ENCODE measurements around the gene DDX4. TPM values are rescaled to one million over a fixed set of nuclear protein-coding genes. Genes with fewer than 3 reads are reported as not detected.
"Not testable (repeated sequence)": the region's sequence is repeated elsewhere in the genome, so short reads cannot be mapped to it uniquely, and the experiment has no call there.

DDX4 gene
- total RNA-seq, 1 donor from 2014 or later = not detected

DNA sequence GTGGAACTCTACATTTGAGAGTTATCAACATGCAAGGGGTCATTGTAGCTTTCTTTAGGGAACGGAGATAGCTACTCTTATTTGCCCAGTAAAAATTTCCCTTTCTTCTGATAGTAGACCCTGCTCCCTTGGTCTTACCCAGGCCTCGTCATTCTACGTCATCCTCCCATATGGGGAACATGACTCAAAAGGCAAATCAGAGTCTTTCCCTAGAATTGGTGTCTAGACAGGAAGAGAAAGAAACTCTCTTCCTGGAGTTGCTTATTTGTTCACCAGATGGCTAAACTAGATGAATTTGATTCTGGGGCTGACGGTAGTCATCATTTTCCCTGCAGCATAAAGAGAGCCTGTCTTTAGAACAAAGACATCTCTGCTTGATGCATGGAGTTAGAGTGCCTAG lies 13.6 kb upstream of the DDX4 start:
- no peak for DNase-seq

DNA sequence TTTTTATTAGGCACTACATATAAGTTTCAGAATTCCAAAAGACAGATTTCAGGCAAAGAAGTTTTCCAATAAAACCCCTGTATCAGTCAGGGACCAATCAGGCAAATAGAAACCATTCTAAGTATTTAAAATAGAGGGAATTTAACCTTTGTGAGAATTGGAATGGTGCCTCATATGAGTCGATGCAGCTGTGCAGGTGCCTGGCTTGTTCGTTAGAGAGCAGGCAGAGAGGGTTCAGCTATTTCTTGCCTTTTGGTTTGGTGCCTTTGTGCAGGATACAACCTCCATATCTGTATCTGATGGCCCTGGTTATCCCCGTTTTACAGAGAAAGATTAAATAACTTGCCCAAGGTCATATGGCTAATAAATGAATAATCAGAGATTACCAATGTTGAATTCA lies 6.0 kb upstream of the DDX4 start:
- no peak for DNase-seq

- DNase-seq = no peak
Measured at GRCh38 chr5:55732585-55732984, 5.3 kb upstream of the DDX4 start.

DNA sequence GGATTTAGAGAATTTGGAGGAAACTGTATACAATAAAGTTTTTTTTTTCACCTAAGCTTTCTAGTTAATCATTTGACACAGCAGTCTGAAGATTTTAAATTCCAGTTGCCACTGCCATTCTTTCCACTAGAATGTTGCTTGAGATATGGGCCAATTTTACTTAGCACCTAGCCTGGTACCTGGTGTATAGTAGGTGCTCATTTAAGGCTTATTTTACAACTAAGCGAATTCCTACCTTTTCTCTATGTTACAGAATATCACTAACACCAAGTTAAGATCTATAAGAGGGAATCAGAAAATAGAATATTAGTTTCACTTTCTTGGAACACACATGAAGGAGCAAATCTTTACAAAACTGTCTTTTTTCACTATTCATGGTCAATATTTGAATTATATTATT lies 3.2 kb upstream of the DDX4 start:
- DNase-seq = no peak

DNA sequence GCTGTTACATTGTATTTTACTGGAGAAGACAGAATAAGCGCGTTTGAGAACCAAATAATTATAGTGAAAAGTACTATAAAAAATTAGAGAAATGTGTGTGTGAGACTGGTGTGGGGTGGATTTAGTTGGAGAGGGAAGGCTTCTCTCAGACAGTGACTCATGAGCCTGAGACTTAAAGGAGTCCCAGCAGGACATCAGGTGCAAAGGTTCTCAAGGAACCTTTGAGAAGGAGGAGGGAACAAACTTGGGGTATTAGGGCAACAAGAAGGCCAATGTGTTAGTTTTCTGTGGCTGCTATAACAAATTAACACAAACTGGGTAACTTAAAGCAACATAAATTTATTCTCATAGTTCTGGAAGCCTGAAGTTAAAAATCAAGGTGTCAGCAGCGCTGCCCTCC lies 4.9 kb downstream of the DDX4 start:
- DNase-seq = no peak

GRCh38 chr5:55747778-55748318 lies 10.0 kb downstream of the DDX4 start:
- no peak for DNase-seq

GRCh38 chr5:55749387-55749786 lies 11.5 kb downstream of the DDX4 start:
- DNase-seq = no peak

DNA sequence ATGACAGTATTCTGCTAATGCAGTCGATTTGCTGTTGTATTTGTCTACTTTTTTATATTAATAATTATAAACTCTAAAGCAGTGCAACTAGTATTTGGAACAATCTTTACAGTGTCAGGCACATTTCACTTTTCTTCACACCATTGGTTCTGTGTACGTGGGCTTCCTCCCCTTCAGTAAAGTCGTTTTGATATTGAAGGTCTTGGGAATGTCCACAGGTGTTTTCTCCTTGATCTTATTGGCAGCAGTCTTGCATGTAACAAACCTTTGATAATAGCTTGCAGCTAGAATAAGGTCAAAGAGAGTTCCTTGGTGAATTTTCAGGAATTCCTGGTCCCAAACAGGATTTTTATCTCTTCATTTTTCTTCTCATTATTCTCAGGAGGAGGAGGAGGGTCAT lies 12.2 kb downstream of the DDX4 start:
- DNase-seq = no peak

DNA sequence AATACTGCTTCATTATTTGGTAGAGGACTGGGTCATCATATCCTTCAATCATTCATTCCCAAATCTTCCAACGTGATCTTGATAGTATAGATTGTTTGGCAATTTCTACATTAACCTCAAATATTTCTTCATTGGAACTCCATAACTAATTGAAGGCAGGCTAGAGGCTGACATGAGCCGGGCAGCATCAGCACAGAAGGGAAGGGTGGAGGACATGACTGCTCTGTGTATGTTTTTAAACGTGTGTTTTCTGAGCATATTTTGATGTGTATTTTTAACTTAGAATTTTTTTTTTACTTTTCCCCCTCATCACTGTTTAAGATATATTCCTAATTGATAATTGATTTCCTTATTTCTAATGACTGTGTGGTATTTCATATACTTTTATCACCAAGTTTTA lies 12.6 kb downstream of the DDX4 start:
- DNase-seq = no peak

DNA sequence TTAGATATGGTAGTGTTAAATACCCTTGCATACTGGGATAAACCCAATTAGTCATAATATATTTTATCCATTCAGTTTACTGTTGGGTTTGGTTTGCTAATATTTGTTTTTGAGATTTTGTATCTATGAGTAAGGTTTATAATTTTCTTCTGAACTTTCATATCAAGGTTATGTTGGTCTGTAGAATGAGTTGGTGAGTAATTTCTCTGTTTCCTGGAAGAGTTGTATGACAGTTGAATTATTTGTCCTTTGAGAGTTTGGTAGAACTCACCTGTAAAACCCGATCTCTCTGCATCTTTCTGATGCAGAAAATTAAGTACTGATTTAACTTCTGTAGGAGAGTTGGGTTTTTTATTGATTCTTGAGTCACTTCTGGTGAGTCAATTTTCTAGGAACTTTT lies 20.4 kb downstream of the DDX4 start:
- no peak for DNase-seq

GRCh38 chr5:55758714-55759113 lies 20.9 kb downstream of the DDX4 start:
- DNase-seq = no peak

- not testable (repeated sequence) for DNase-seq
Measured at GRCh38 chr5:55761721-55762120, 23.9 kb downstream of the DDX4 start.

GRCh38 chr5:55763746-55764420 lies 26.0 kb downstream of the DDX4 start:
- DNase-seq = no peak

GRCh38 chr5:55768279-55768678 lies 30.4 kb downstream of the DDX4 start:
- DNase-seq = no peak

- DNase-seq = no peak
Measured at GRCh38 chr5:55771175-55771655, 33.4 kb downstream of the DDX4 start.

DNA sequence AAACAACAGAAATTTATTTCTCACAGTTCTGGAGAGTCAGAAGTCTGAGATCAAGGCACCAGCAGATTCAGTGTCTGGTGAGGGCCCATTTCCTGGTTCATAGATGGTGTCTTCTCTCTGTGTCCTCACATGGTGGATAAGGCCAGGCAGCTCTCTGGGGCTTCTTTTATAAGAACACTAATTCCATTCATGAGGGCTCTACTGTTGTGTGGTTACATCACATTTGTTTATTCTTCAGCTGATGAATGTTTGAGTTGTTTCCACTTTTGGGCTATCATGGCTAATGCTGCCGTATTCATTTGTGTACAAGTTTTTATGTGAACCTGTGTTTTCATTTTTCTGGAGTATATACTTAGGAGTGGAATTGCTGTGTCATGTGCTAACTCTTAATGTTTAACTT lies 35.2 kb downstream of the DDX4 start:
- peak; percentile 5 for DNase-seq

DNA sequence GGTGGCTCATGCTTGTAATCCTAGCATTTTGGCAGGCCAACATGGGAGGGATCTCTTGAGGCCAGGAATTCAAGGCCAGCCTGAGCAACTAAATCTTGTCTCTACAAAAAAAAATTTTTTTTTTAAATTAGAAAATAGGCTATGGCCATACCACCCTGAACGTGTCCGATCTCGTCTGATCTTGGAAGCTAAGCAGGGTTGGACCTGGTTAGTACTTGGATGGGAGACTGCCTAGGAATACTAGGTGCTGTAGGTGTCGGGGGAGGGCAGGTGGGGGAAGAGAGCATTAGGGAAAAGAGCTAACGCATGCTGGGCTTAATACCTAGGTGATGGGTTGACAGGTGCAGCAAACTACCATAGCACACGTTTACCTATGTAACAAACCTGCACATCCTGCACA lies 39.5 kb downstream of the DDX4 start:
- DNase-seq = no peak

GRCh38 chr5:55800924-55801323 lies 63.1 kb downstream of the DDX4 start:
- no peak for DNase-seq

DNA sequence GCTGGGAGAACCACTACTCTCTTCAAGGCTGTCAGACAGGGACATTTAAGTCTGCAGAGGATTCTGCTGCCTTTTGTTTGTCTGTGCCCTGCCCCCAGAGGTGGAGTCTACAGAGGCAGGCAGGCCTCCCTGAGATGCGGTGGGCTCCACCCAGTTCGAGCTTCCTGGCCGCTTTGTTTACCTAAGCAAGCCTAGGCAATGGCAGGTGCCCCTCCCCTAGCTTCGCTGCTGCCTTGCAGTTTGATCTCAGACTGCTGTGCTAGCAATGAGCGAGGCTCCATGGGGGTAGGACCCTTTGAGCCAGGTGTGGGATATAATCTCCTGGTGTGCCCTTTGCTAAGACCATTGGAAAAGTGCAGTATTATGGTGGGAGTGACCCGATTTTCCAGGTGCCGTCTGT lies 71.0 kb downstream of the DDX4 start:
- not testable (repeated sequence) for DNase-seq

DNA sequence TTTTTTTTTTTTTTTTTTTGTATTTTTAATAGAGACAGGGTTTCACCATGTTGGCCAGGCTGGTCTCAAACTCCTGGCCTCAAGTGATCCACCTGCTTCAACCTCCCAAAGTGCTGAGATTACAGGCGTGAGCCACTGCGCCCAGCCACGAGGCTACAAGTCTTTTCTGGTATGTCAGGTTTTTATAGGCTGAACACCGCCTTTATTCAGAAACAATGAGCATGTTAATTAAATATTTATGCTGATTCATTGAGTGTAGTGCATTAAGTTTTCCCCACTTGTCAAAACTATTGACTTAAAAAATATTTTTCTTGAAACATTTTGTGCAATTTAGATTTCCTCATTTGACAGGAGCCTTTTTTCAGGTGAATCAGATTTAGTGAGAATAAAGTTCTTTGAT lies 78.1 kb downstream of the DDX4 start:
- DNase-seq = not testable (repeated sequence)

- no peak for DNase-seq
Measured at GRCh38 chr5:55816342-55816741, 78.5 kb downstream of the DDX4 start.

GRCh38 chr5:55817030-55817429 lies 79.2 kb downstream of the DDX4 start:
- DNase-seq = no peak

DNA sequence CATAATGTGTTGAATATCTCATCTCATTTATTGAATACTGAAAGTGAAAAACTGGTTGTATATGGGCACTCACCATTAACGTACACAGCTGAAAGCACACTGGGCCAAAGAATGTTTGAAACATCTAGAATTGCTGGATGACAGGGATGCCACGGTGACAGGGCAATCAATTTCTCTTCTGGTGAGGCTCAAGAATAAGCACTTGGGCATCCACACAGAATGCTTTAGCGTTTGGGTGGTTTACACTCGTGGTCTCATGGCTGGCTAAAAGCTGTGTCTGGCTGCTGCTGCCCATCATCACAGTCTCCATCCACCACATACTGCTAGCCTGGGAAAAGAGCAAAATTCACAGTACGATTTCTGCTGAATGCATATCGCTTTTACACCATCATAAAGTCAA lies 82.6 kb downstream of the DDX4 start:
- no peak for DNase-seq

DNA sequence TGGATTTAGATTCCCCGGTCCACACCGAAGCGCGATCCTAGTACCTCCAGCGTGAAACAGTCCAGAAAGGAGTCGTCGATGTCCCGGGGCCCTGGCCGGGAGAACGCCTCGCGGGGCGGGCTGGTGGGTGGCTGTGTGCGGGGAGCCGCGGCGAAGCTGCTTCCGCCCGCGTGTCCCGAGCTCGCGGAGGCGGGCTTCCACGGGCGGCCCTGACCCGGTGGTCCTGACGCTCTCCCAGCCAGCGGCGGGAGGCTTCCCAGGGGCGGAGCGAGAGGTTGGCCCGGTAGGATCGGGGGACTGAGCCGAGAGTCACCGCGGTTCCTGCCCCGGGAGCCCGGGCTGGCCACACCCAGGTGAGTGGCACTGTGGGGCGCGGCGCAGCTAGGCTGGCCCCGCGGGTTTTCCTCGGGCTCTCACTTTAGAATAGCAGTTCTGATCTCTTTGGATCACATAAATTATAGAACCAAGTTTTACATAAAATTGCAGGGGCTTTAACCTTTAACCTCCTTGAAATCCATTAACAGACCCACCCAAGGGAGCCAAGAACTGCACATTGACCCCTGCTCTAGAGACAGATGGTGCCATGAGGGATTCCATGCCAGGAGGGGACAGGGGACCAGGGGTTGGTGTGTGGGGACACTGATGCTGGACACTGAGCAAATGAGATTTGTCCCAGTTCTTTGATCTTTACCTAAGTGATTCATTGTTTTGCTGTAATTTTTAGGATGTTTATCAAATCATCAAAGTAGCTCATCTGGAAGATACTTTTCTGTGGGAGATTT lies 84.1 kb downstream of the DDX4 start:
- no peak for DNase-seq

Data from occipital lobe (tissue), 2 donors.